SU-DHL-6 (cell line): ENCODE measurements around the gene TPD52L1.

Source experiments
- H2AFZ ChIP-seq: fragments of 200-600 bp; sonication (generic); 2 replicates; pipeline ENCODE4 v1.6.1; 2014; ENCODE audit warnings: low read depth, mild to moderate bottlenecking, moderate library complexity, mixed read lengths, antibody characterized with exemption, low read length; ENCODE audit not compliant: severe bottlenecking
- H3F3A ChIP-seq: fragments of 200-600 bp; shearing (Covaris generic); 2 replicates; pipeline ENCODE4 v1.6.0; 2016; ENCODE audit warnings: antibody characterized with exemption, mild to moderate bottlenecking; ENCODE audit not compliant: insufficient read depth
- H3K27ac ChIP-seq: fragments of 200-600 bp; sonication (generic); 2 replicates; pipeline ENCODE4 v1.5.1; 2016; ENCODE audit warnings: low read depth, mild to moderate bottlenecking, low read length, moderate library complexity, mixed read lengths
- H3K27me3 ChIP-seq: fragments of 200-600 bp; sonication (generic), shearing (Covaris generic); 2 replicates; pipeline ENCODE4 v1.6.0; 2014; ENCODE audit warnings: mild to moderate bottlenecking, low read length
- H3K36me3 ChIP-seq: fragments of 200-600 bp; sonication (generic); 2 replicates; pipeline ENCODE4 v1.6.1; 2014; ENCODE audit warnings: mild to moderate bottlenecking, low read length, mixed read lengths
- H3K4me2 ChIP-seq: fragments of 300-600, 200-600 bp; shearing (Covaris generic), sonication (generic); 2 replicates; pipeline ENCODE4 v1.6.0; 2014; ENCODE audit warnings: low read length, low read depth, mild to moderate bottlenecking; ENCODE audit not compliant: poor library complexity, severe bottlenecking
- H3K4me3 ChIP-seq: fragments of 200-600 bp; sonication (generic); 2 replicates; pipeline ENCODE4 v1.5.1; 2014; ENCODE audit warnings: antibody characterized with exemption, low read length, mild to moderate bottlenecking, mixed read lengths; ENCODE audit not compliant: insufficient read depth, poor library complexity, severe bottlenecking
- H3K79me2 ChIP-seq: fragments of 200-600 bp; sonication (generic); 2 replicates; pipeline ENCODE4 v1.6.1; 2014; ENCODE audit warnings: mild to moderate bottlenecking, low read length, moderate library complexity; ENCODE audit not compliant: insufficient read depth
- H3K9ac ChIP-seq: fragments of 200-600 bp; sonication (generic); 2 replicates; pipeline ENCODE4 v1.7.0; 2014; ENCODE audit warnings: mild to moderate bottlenecking, low read length
- H3K9me2 ChIP-seq: fragments of 200-600 bp; sonication (generic); replicated peaks from 2 replicates; pipeline ENCODE4 v1.6.1; 2014; ENCODE audit warnings: low read length; ENCODE audit not compliant: insufficient read depth
- H3K9me3 ChIP-seq: fragments of 200-600 bp; sonication (generic); 2 replicates; pipeline ENCODE4 v1.6.1; 2014; ENCODE audit warnings: low read length, mixed read lengths; ENCODE audit not compliant: insufficient read depth
- H4K20me1 ChIP-seq: fragments of 200-600 bp; sonication (generic); 2 replicates; pipeline ENCODE4 v1.6.1; 2014; ENCODE audit warnings: low read depth, mild to moderate bottlenecking, antibody characterized with exemption, low read length, moderate library complexity, mixed read lengths
- CTCF ChIP-seq: fragments of 200-600 bp; sonication (generic); IDR thresholded peaks from one replicate; pipeline ENCODE4 v1.5.1; 2017; ENCODE audit warnings: antibody characterized with exemption, mild to moderate bottlenecking, low read length, moderate library complexity; ENCODE audit not compliant: insufficient read depth, poor library complexity, severe bottlenecking
- EZH2phosphoT487 ChIP-seq: fragments of 200-600 bp; sonication (generic), shearing (Covaris generic); conservative IDR thresholded peaks from 2 replicates; pipeline ENCODE4 v1.6.1; 2018; ENCODE audit warnings: mild to moderate bottlenecking, antibody characterized with exemption, low read length, moderate library complexity, mixed read lengths

TPD52L1 gene

GRCh38 chr6:125112934-125113333 is 40.6 kb upstream of the TPD52L1 start:
- no peaks in the 10 kb centered on the region for H3K9me2 ChIP-seq
- H3K27ac ChIP-seq = no peak overlapping the region
- H3K4me3 ChIP-seq = no peak overlapping the region
- no peak overlapping the region for H3K9ac ChIP-seq
- no peak overlapping the region for H2AFZ ChIP-seq
- no peaks in the 10 kb centered on the region for H3K79me2 ChIP-seq
- no peaks in the 10 kb centered on the region for H3K27me3 ChIP-seq
- no peak overlapping the region for H3K4me2 ChIP-seq
- H3K36me3 ChIP-seq = no peaks in the 10 kb centered on the region
- H3K9me3 ChIP-seq = 0 out of 2 replicates have a peak, but pooled peaks cover 6% of the 10 kb centered on the region
- TF ChIP-seq CTCF = no peak
- no peak for TF ChIP-seq EZH2phosphoT487
- H3F3A ChIP-seq = no peaks in the 10 kb centered on the region
- H4K20me1 ChIP-seq = no peaks in the 10 kb centered on the region

- TF ChIP-seq CTCF = peak; percentile 80
- TF ChIP-seq EZH2phosphoT487 = no peak
These were observed 39.2 kb upstream of the TPD52L1 start for GRCh38 chr6:125114248-125114858.

GRCh38 chr6:125116170-125116569 is 37.4 kb upstream of the TPD52L1 start:
- Histone ChIP-seq H3K4me2 (no peak overlapping the region), H3F3A (no peaks in the 10 kb centered on the region), H3K9me3 (no peaks in the 10 kb centered on the region), H3K79me2 (no peaks in the 10 kb centered on the region), H3K9me2 (no peaks in the 10 kb centered on the region), H4K20me1 (no peaks in the 10 kb centered on the region), H3K27ac (no peak overlapping the region), H3K4me3 (no peak overlapping the region), H3K9ac (no peak overlapping the region), H3K36me3 (no peaks in the 10 kb centered on the region), H3K27me3 (no peaks in the 10 kb centered on the region), H2AFZ (no peak overlapping the region)
- TF ChIP-seq EZH2phosphoT487 (no peak), CTCF (no peak)

More at GRCh38 chr6:125114248-125114858, 39.2 kb upstream of the TPD52L1 start:
- H3K27ac ChIP-seq = no peak overlapping the region
- H3K36me3 ChIP-seq = no peaks in the 10 kb centered on the region
- H3K79me2 ChIP-seq = no peaks in the 10 kb centered on the region
- H4K20me1 ChIP-seq = no peaks in the 10 kb centered on the region
- no peaks in the 10 kb centered on the region for H3F3A ChIP-seq
- no peak overlapping the region for H3K9ac ChIP-seq
- no peak overlapping the region for H2AFZ ChIP-seq
- H3K4me3 ChIP-seq = no peak overlapping the region
- 0 out of 2 replicates have a peak, but pooled peaks cover 6% of the 10 kb centered on the region for H3K9me3 ChIP-seq
- no peaks in the 10 kb centered on the region for H3K9me2 ChIP-seq
- no peaks in the 10 kb centered on the region for H3K27me3 ChIP-seq
- H3K4me2 ChIP-seq = no peak overlapping the region
